Peyer's patch (tissue), 4 donors: ENCODE results near the gene THADA.
A peak's percentile ranks its signal among the peaks of the same experiment; 100 is the strongest.

ENCODE experiments used
- CTCF ChIP-seq, 6 experiments: fragments of 450-650 bp in 4 of 6; fragments of 200-600 bp in 2 of 6; sonication (generic) in 1 of 6; IDR thresholded peaks; one replicate each; pipeline ENCODE4 v1.5.1; 2017 to 2019; ENCODE audit warnings: antibody characterized with exemption in 6 of 6, mild to moderate bottlenecking in 3 of 6, moderate library complexity in 1 of 6
- POLR2A ChIP-seq, 2 donors: fragments of 450-650 bp; IDR thresholded peaks; one replicate each; pipeline ENCODE4 v1.5.1; 2017; ENCODE audit warnings: antibody characterized with exemption in 2 of 2, mild to moderate bottlenecking in 2 of 2, moderate library complexity in 2 of 2

GRCh38 chr2:43230351-43230885 lies 365.4 kb downstream of the THADA start:
- peak in 3 of 6 experiments; percentile 19 to 33 (median 24) for TF ChIP-seq CTCF (IDR thresholded peaks at IDR 0.05)
- no peak for TF ChIP-seq POLR2A (IDR thresholded peaks at IDR 0.05)
